Trophoblast cell (in vitro differentiated cells and primary cell): Measurements from ENCODE around the gene UBR4.

Experiments
- DNase-seq, 2 donors: peaks; one replicate each; pipeline ENCODE4 v3.0.0-alpha.2; 2016
- H2AFZ ChIP-seq: 2 replicates; pipeline ENCODE4 v1.6.1; 2013; ENCODE audit warnings: low read length, moderate library complexity, mild to moderate bottlenecking; ENCODE audit not compliant: insufficient read depth, poor library complexity
- H2AK5ac ChIP-seq: 2 replicates; pipeline ENCODE4 v1.6.1; 2013; ENCODE audit warnings: mild to moderate bottlenecking, low read length
- H2BK120ac ChIP-seq: 2 replicates; pipeline ENCODE4 v1.6.1; 2013; ENCODE audit warnings: low read length, mild to moderate bottlenecking, moderate library complexity; ENCODE audit not compliant: insufficient read depth, poor library complexity
- H2BK12ac ChIP-seq: 2 replicates; pipeline ENCODE4 v1.6.1; 2013; ENCODE audit warnings: mild to moderate bottlenecking, low read length, moderate library complexity
- H2BK5ac ChIP-seq: 2 replicates; pipeline ENCODE4 v1.6.1; 2013; ENCODE audit warnings: low read length, low read depth, moderate library complexity, mild to moderate bottlenecking; ENCODE audit not compliant: poor library complexity
- H3K14ac ChIP-seq: 2 replicates; pipeline ENCODE4 v1.6.1; 2013; ENCODE audit warnings: mild to moderate bottlenecking, low read length
- H3K18ac ChIP-seq: 2 replicates; pipeline ENCODE4 v1.6.1; 2013; ENCODE audit warnings: mild to moderate bottlenecking, low read length
- H3K23ac ChIP-seq: 2 replicates; pipeline ENCODE4 v1.6.1; 2013; ENCODE audit warnings: low read length
- H3K27ac ChIP-seq: 2 replicates; pipeline ENCODE4 v1.5.1; 2013; ENCODE audit warnings: low read depth, mild to moderate bottlenecking, inconsistent platforms, low read length, moderate library complexity
- H3K27me3 ChIP-seq: 2 replicates; pipeline ENCODE4 v1.6.1; 2013; ENCODE audit warnings: inconsistent platforms, mild to moderate bottlenecking, low read length, moderate library complexity; ENCODE audit not compliant: insufficient read depth
- H3K36me3 ChIP-seq, 2 experiments: 1 replicate in 1 of 2; 2 replicates in 1 of 2; pipeline ENCODE4 v1.6.1; 2013; ENCODE audit warnings: low read length in 2 of 2, mild to moderate bottlenecking in 2 of 2, moderate library complexity in 1 of 2; ENCODE audit not compliant: insufficient read depth in 2 of 2, control insufficient read depth in 1 of 2
- H3K4ac ChIP-seq: 2 replicates; pipeline ENCODE4 v1.6.1; 2013; ENCODE audit warnings: low read depth, mild to moderate bottlenecking, low read length, moderate library complexity
- H3K4me1 ChIP-seq, 2 experiments: 1 replicate in 1 of 2; 2 replicates in 1 of 2; pipeline ENCODE4 v1.6.1; 2013; ENCODE audit warnings: low read length in 2 of 2, mild to moderate bottlenecking in 2 of 2, moderate library complexity in 1 of 2; ENCODE audit not compliant: insufficient read depth in 2 of 2, control insufficient read depth in 1 of 2
- H3K4me2 ChIP-seq: 2 replicates; pipeline ENCODE4 v1.6.1; 2013; ENCODE audit warnings: inconsistent platforms, mild to moderate bottlenecking, low read length, moderate library complexity
- H3K4me3 ChIP-seq: 2 replicates; pipeline ENCODE4 v1.5.1; 2013; ENCODE audit warnings: mild to moderate bottlenecking, low read depth, low read length, inconsistent platforms
- H3K79me1 ChIP-seq: one replicate; pipeline ENCODE4 v1.6.1; 2013; ENCODE audit warnings: low read length
- H3K79me2 ChIP-seq: 2 replicates; pipeline ENCODE4 v1.6.1; 2013; ENCODE audit warnings: low read length, mild to moderate bottlenecking; ENCODE audit not compliant: control insufficient read depth, insufficient read depth, poor library complexity
- H3K9ac ChIP-seq: 2 replicates; pipeline ENCODE4 v1.6.1; 2013; ENCODE audit warnings: mild to moderate bottlenecking, low read length
- H3K9me3 ChIP-seq: 2 replicates; pipeline ENCODE4 v1.6.1; 2013; ENCODE audit warnings: low read depth, mild to moderate bottlenecking, control low read depth, inconsistent platforms, low read length; ENCODE audit not compliant: insufficient read depth
- H4K12ac ChIP-seq: 2 replicates; pipeline ENCODE4 v1.6.1; 2013; ENCODE audit warnings: low read depth, mild to moderate bottlenecking, low read length, moderate library complexity
- H4K8ac ChIP-seq: 2 replicates; pipeline ENCODE4 v1.6.1; 2013; ENCODE audit warnings: low read depth, mild to moderate bottlenecking, low read length, moderate library complexity
- H4K91ac ChIP-seq: one replicate; pipeline ENCODE4 v1.6.1; 2013; ENCODE audit warnings: low read depth, mild to moderate bottlenecking, low read length, moderate library complexity
- WGBS: extraction: QIAGEN DNeasy Blood & Tissue Kit; methylation state at CpG from one replicate; pipeline ENCODE4 v1.1.7; 2013; ENCODE audit warnings: missing lambda C conversion rate; ENCODE audit not compliant: insufficient read length, insufficient coverage; ENCODE audit errors: extremely low coverage; 5-methylcytosine and 5-hydroxymethylcytosine counted together

UBR4 gene

GRCh38 chr1:19065526-19066247 is 144.4 kb downstream of the UBR4 start:
- Histone ChIP-seq H3K79me1 (no peaks in the 10 kb centered on the region), H2BK5ac (no peak overlapping the region), H3K4ac (no peak overlapping the region), H3K27ac (no peak overlapping the region), H3K4me3 (no peak overlapping the region), H3K23ac (no peak overlapping the region), H3K4me2 (no peak overlapping the region), H4K91ac (no peak overlapping the region), H3K18ac (no peak overlapping the region), H3K9me3 (peaks cover 2% of the 10 kb centered on the region), H3K27me3 (no peaks in the 10 kb centered on the region), H2AK5ac (no peak overlapping the region), H2AFZ (no peak overlapping the region), H3K14ac (no peak overlapping the region), H2BK12ac (no peak overlapping the region), H3K9ac (no peak overlapping the region), H3K79me2 (no peaks in the 10 kb centered on the region), H4K8ac (no peak overlapping the region), H3K36me3 (no peaks in the 10 kb centered on the region), H4K12ac (no peak overlapping the region), H2BK120ac (no peak overlapping the region), H3K4me1 (peaks cover 0 to 3% of the 10 kb centered on the region in 2 experiments)
- WGBS, result no CpG with 5 or more reads among the region's 16 CpGs
- DNase-seq, result no peak

- no peak overlapping the region for H3K4me2 ChIP-seq
- H3K9ac ChIP-seq, result no peak overlapping the region
- DNase-seq, result no peak
- no CpG with 5 or more reads among the region's 16 CpGs for WGBS
- no peak overlapping the region for H3K27ac ChIP-seq
- peaks cover 2% of the 10 kb centered on the region for H3K9me3 ChIP-seq
- H3K36me3 ChIP-seq, result no peaks in the 10 kb centered on the region
- H3K18ac ChIP-seq, result no peak overlapping the region
- no peak overlapping the region for H2AK5ac ChIP-seq
- H2BK12ac ChIP-seq, result no peak overlapping the region
- no peaks in the 10 kb centered on the region for H3K27me3 ChIP-seq
- no peak overlapping the region for H2AFZ ChIP-seq
- no peaks in the 10 kb centered on the region for H3K4me1 ChIP-seq
- H2BK5ac ChIP-seq, result no peak overlapping the region
- H3K79me1 ChIP-seq, result no peaks in the 10 kb centered on the region
- no peak overlapping the region for H4K8ac ChIP-seq
- H3K4me3 ChIP-seq, result no peak overlapping the region
- H2BK120ac ChIP-seq, result no peak overlapping the region
- no peak overlapping the region for H3K23ac ChIP-seq
- no peaks in the 10 kb centered on the region for H3K79me2 ChIP-seq
- H4K91ac ChIP-seq, result no peak overlapping the region
- no peak overlapping the region for H3K14ac ChIP-seq
- H4K12ac ChIP-seq, result no peak overlapping the region
- H3K4ac ChIP-seq, result no peak overlapping the region
Measured at GRCh38 chr1:19064906-19065450, 145.1 kb downstream of the UBR4 start.

GRCh38 chr1:19063122-19063521 is 146.9 kb downstream of the UBR4 start:
- no peak overlapping the region for H3K4me3 ChIP-seq
- no peak overlapping the region for H3K4ac ChIP-seq
- H4K12ac ChIP-seq, result no peak overlapping the region
- H4K91ac ChIP-seq, result no peak overlapping the region
- H2AK5ac ChIP-seq, result no peak overlapping the region
- WGBS, result no CpG with 5 or more reads among the region's 12 CpGs
- no peak overlapping the region for H2BK12ac ChIP-seq
- H3K27ac ChIP-seq, result no peak overlapping the region
- H3K79me1 ChIP-seq, result no peaks in the 10 kb centered on the region
- H3K18ac ChIP-seq, result no peak overlapping the region
- peaks cover 2% of the 10 kb centered on the region for H3K9me3 ChIP-seq
- H4K8ac ChIP-seq, result no peak overlapping the region
- no peaks in the 10 kb centered on the region for H3K79me2 ChIP-seq
- no peak overlapping the region for H2BK120ac ChIP-seq
- H3K4me1 ChIP-seq, result peaks cover 3% of the 10 kb centered on the region in 2 experiments
- no peak overlapping the region for H3K14ac ChIP-seq
- H2BK5ac ChIP-seq, result no peak overlapping the region
- no peak overlapping the region for H3K9ac ChIP-seq
- no peak for DNase-seq
- no peaks in the 10 kb centered on the region for H3K36me3 ChIP-seq
- H3K4me2 ChIP-seq, result no peak overlapping the region
- H3K27me3 ChIP-seq, result no peaks in the 10 kb centered on the region
- H3K23ac ChIP-seq, result no peak overlapping the region
- no peak overlapping the region for H2AFZ ChIP-seq

- H3K4me3 ChIP-seq, result no peak overlapping the region
- no peak overlapping the region for H3K23ac ChIP-seq
- H3K18ac ChIP-seq, result no peak overlapping the region
- no peak overlapping the region for H2AFZ ChIP-seq
- DNase-seq, result no peak
- H3K36me3 ChIP-seq, result no peaks in the 10 kb centered on the region
- no peaks in the 10 kb centered on the region for H3K79me2 ChIP-seq
- no peak overlapping the region for H2BK120ac ChIP-seq
- H4K8ac ChIP-seq, result no peak overlapping the region
- H2BK12ac ChIP-seq, result no peak overlapping the region
- H4K12ac ChIP-seq, result no peak overlapping the region
- H3K14ac ChIP-seq, result no peak overlapping the region
- H3K9me3 ChIP-seq, result peaks cover 2% of the 10 kb centered on the region
- H3K27ac ChIP-seq, result no peak overlapping the region
- H3K4ac ChIP-seq, result no peak overlapping the region
- WGBS, result no CpG with 5 or more reads among the region's 8 CpGs
- peaks cover 3% of the 10 kb centered on the region in 2 experiments for H3K4me1 ChIP-seq
- no peak overlapping the region for H3K9ac ChIP-seq
- H4K91ac ChIP-seq, result no peak overlapping the region
- H3K79me1 ChIP-seq, result no peaks in the 10 kb centered on the region
- no peak overlapping the region for H2BK5ac ChIP-seq
- no peak overlapping the region for H3K4me2 ChIP-seq
- H3K27me3 ChIP-seq, result no peaks in the 10 kb centered on the region
- no peak overlapping the region for H2AK5ac ChIP-seq
Measured at GRCh38 chr1:19062258-19063029, 147.6 kb downstream of the UBR4 start.
